Aorta (tissue), 5 donors: ENCODE results near the gene MS4A1. TPM values are rescaled to one million over a fixed set of nuclear protein-coding genes. Genes with fewer than 3 reads are reported as not detected.
"Not testable (repeated sequence)": the region's sequence is repeated elsewhere in the genome, so short reads cannot be mapped to it uniquely, and the experiment has no call there.

Source experiments
- ATAC-seq: fragments of 200-7000 bp; cut with Tn5 transposase; one replicate; pipeline ENCODE4 v1.9.1; 2022; ENCODE audit warnings: moderate library complexity; ENCODE audit not compliant: low FRiP score
- DNase-seq, 2 donors: peaks; one replicate each; pipeline ENCODE4 v3.0.0-alpha.2; 2020
- H3K27ac ChIP-seq, 2 donors: one replicate each; pipeline ENCODE4 v1.5.1; 2013; ENCODE audit warnings: low read length in 2 of 2, mild to moderate bottlenecking in 2 of 2, moderate library complexity in 2 of 2, control low read depth in 1 of 2, inconsistent platforms in 1 of 2, low read depth in 1 of 2
- H3K27me3 ChIP-seq, 2 donors: one replicate each; pipeline ENCODE4 v1.6.1; 2013; ENCODE audit warnings: control low read depth in 1 of 2, low read length in 1 of 2, mild to moderate bottlenecking in 1 of 2, moderate library complexity in 1 of 2; ENCODE audit not compliant: insufficient read depth in 2 of 2, control insufficient read depth in 1 of 2
- H3K36me3 ChIP-seq, 2 donors: one replicate each; pipeline ENCODE4 v1.6.1; 2013; ENCODE audit warnings: control low read depth in 1 of 2, low read length in 1 of 2, mild to moderate bottlenecking in 1 of 2; ENCODE audit not compliant: insufficient read depth in 2 of 2, control insufficient read depth in 1 of 2
- H3K4me1 ChIP-seq, 2 donors: one replicate each; pipeline ENCODE4 v1.6.1; 2013; ENCODE audit warnings: low read length in 2 of 2, control low read depth in 1 of 2, mild to moderate bottlenecking in 1 of 2, moderate library complexity in 1 of 2; ENCODE audit not compliant: insufficient read depth in 2 of 2, control insufficient read depth in 1 of 2
- H3K4me3 ChIP-seq, 2 donors: one replicate each; pipeline ENCODE4 v1.5.1; 2013; ENCODE audit warnings: low read length in 2 of 2, control low read depth in 1 of 2, mild to moderate bottlenecking in 1 of 2
- H3K9me3 ChIP-seq: one replicate; pipeline ENCODE4 v1.6.1; 2013; ENCODE audit warnings: mild to moderate bottlenecking, low read length; ENCODE audit not compliant: control insufficient read depth
- WGBS, 2 donors: extraction: QIAGEN DNeasy Blood & Tissue Kit; methylation state at CpG; one replicate each; pipeline ENCODE4 v1.1.7; 2013; 5-methylcytosine and 5-hydroxymethylcytosine counted together
- intact Hi-C, 2 donors: fragments of 100-400 bp; cut with DNase I; formaldehyde crosslinking; loops; one replicate each; pipeline versions ENCODE4 v1.14.2 to v1.15.0; 2022
- polyA plus RNA-seq, 2 donors: library from polyadenylated mRNA; stranded (reverse); fragments of 200-250 nt; gene quantifications; one replicate each; pipeline ENCODE4 v1.2.3, GENCODE V29; 2013
- total RNA-seq, 2 donors: library from RNA; stranded (reverse); fragmentation: NEBNext Ultra II Directional; extraction: Animal tissue kit (Norgen Biotek cat#: 25700); gene quantifications; one replicate each; pipeline ENCODE4 v1.2.1, GENCODE V29; 2021
- donor health status: healthy with polysubstance abuse.
- donor health status: Bipolar disorder and iron deficiency.
- donor health status: DM: no; HTN: no; CAD: no.
- donor health status: DM: no; HTN: no; CAD: no.
- donor health status: DM: yes; HTN: yes; CAD: no.

Gene MS4A1
- total and polyA plus RNA-seq, 4 donors: 0.13 to 1.2 (median 0.74) TPM

DNA sequence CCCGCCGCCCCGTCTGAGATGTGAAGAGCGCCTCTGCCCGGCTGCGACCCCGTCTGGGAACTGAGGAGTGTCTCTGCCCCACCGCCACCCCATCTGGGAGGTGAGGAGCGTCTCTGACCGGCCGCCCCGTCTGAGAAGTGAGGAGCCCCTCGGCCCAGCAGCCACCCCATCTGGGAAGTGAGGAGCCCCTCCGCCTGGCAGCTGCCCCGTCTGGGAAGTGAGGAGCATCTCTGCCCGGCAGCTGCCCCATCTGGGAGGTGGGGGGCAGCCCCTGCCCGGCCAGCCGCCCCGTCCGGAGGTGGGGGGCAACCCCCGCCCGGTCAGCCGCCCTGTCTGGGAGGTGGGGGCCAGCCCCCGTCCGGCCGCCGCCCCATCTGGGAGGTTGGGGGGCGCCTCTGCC, 54.6 kb downstream of the MS4A1 start:
- 89 to 94% methylated on average over 14 to 28 of the region's 28 CpGs for WGBS, 2 donors

GRCh38 chr11:60511393-60511792, 55.7 kb downstream of the MS4A1 start:
- 59 to 66% methylated on average over 6 of the region's 6 CpGs for WGBS, 2 donors
- intact Hi-C loops: no loop called here
- ATAC-seq: no peak

More for the DNA sequence above, 54.6 kb downstream of the MS4A1 start:
- H3K4me3 ChIP-seq, H3K36me3 ChIP-seq, H3K27ac ChIP-seq, ATAC-seq, H3K27me3 ChIP-seq, H3K9me3 ChIP-seq, H3K4me1 ChIP-seq, intact Hi-C loops, DNase-seq: not testable (repeated sequence)

DNA sequence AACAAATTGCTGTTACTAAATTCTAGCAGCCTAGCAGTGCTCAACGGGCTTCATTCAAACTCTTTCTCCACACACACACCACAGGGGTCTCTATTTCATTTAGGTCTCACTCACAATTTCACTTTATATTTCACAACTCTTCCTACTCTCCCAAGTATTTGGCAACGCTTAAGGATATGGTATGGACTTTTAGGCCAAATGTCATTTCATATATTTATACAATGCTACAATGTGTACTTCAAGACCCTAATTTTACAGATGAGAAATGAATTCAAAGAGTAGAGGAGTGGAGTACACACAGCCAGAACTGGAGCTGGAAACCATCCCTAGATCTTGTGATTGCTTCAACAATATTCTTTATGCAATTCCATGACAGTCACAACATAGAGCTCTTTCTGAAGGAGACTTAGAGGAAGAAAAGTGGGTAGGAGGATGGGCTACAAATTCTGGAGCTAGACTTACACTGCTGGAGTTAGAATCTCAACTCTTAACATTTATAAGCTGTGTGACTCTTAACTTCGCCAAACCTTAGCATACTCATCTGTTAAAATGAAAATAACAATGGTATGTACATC, 57.1 kb downstream of the MS4A1 start:
- Histone ChIP-seq H3K4me3 (no peak overlapping the region), H3K9me3 (peaks cover 2% of the 10 kb centered on the region), H3K36me3 (no peaks in the 10 kb centered on the region), H3K4me1 (no peaks in the 10 kb centered on the region), H3K27me3 (no peaks in the 10 kb centered on the region), H3K27ac (no peak overlapping the region)
- intact Hi-C loops: no loop called here
- 50 to 60% methylated on average over 3 of the region's 3 CpGs for WGBS, 2 donors
- no peak for DNase-seq
- no peak for ATAC-seq

More at GRCh38 chr11:60511393-60511792, 55.7 kb downstream of the MS4A1 start:
- Histone ChIP-seq H3K4me3 (no peak overlapping the region), H3K27me3 (no peaks in the 10 kb centered on the region), H3K36me3 (no peaks in the 10 kb centered on the region), H3K4me1 (no peaks in the 10 kb centered on the region), H3K27ac (no peak overlapping the region), H3K9me3 (peaks cover 2% of the 10 kb centered on the region)
- no peak for DNase-seq

- ATAC-seq (no peak), DNase-seq (no peak)
- Histone ChIP-seq H3K27me3 (no peaks in the 10 kb centered on the region), H3K4me1 (no peaks in the 10 kb centered on the region), H3K4me3 (no peak overlapping the region), H3K27ac (no peak overlapping the region), H3K36me3 (no peaks in the 10 kb centered on the region), H3K9me3 (peaks cover 2% of the 10 kb centered on the region)
- intact Hi-C loops: no loop called here
- WGBS, 2 donors: 29% methylated on average over 2 of the region's 2 CpGs
Measured at GRCh38 chr11:60513496-60514460, 58.1 kb downstream of the MS4A1 start.

GRCh38 chr11:60515144-60515855, 59.7 kb downstream of the MS4A1 start, which contains the start of gene MS4A13:
TSS of gene MS4A13 (plus strand) at chr11:60515392. CDS start at chr11:60518084, 2,692 bp downstream.
- ATAC-seq: no peak
- DNase-seq: peak in 1 of 2 donors; percentile 66
- intact Hi-C loops: no loop called here
- Histone ChIP-seq H3K4me3 (no peak within 1 kb of the TSS), H3K36me3 (no peaks in the 10 kb centered on the region), H3K4me1 (no peaks in the 10 kb centered on the region), H3K27me3 (no peaks in the 10 kb centered on the region), H3K9me3 (peaks cover 2% of the 10 kb centered on the region), H3K27ac (no peak within 1 kb of the TSS)
- WGBS, 2 donors: 95% methylated on average over 29 of the region's 29 CpGs

Other genes with a start within 250 kb of the MS4A1 start
- gene MS4A4E, start 212.7 kb upstream of the MS4A1 start, total RNA-seq: 10 to 100 TPM in 1 of 2 donors, 1 to 10 TPM in 1; 1.0 to 15.5 TPM
- gene MS4A4E, start 212.7 kb upstream of the MS4A1 start, polyA plus RNA-seq: 1 to 10 TPM in 1 of 2 donors, not detected in 1; 1.0 TPM
- 10 to 100 TPM; 32.0 to 67.0 TPM for gene MS4A4A, start 175.2 kb upstream of the MS4A1 start, total RNA-seq
- 10 to 100 TPM in 1 of 2 donors, 1 to 10 TPM in 1; 3.9 to 42.8 TPM for gene MS4A4A, start 175.2 kb upstream of the MS4A1 start, polyA plus RNA-seq
- 1 to 10 TPM in 1 of 2 donors, not detected in 1; 1.3 TPM for gene MS4A6E, start 128.6 kb upstream of the MS4A1 start, total RNA-seq
- not detected for gene MS4A6E, start 128.6 kb upstream of the MS4A1 start, polyA plus RNA-seq
- 100 to 1,000 TPM in 1 of 2 donors, 10 to 100 TPM in 1; 78.1 to 121 TPM for gene MS4A7, start 77.3 kb upstream of the MS4A1 start, total RNA-seq
- gene MS4A7, start 77.3 kb upstream of the MS4A1 start, polyA plus RNA-seq: 10 to 100 TPM in 1 of 2 donors, 1 to 10 TPM in 1; 7.9 to 33.6 TPM
- gene MS4A14, start 59.4 kb upstream of the MS4A1 start, total RNA-seq: 10 to 100 TPM in 1 of 2 donors, 1 to 10 TPM in 1; 4.1 to 13.7 TPM
- under 1 TPM in 1 of 2 donors, not detected in 1; 0.63 TPM for gene MS4A14, start 59.4 kb upstream of the MS4A1 start, polyA plus RNA-seq
- not detected for gene MS4A5, start 26.3 kb upstream of the MS4A1 start, total RNA-seq
- not detected for gene MS4A5, start 26.3 kb upstream of the MS4A1 start, polyA plus RNA-seq
- not detected for gene MS4A12, start 36.9 kb downstream of the MS4A1 start, total RNA-seq
- gene MS4A12, start 36.9 kb downstream of the MS4A1 start, polyA plus RNA-seq: 10 to 100 TPM in 1 of 2 donors, under 1 TPM in 1; 0.84 to 11.1 TPM
- gene MS4A13, start 59.5 kb downstream of the MS4A1 start, total RNA-seq: not detected
- not detected for gene MS4A13, start 59.5 kb downstream of the MS4A1 start, polyA plus RNA-seq
- gene MS4A8, start 243.8 kb downstream of the MS4A1 start, total RNA-seq: not detected
- gene MS4A8, start 243.8 kb downstream of the MS4A1 start, polyA plus RNA-seq: 10 to 100 TPM in 1 of 2 donors, not detected in 1; 17.9 TPM